NB4 (cell line): ENCODE results near the gene ATP1B2.

Experiments used
- DNase-seq: peaks from one replicate; pipeline ENCODE4 v3.0.0; 2010; ENCODE audit warnings: low read depth
- H3K4me3 ChIP-seq: one replicate; pipeline ENCODE4 v1.5.1; 2011; ENCODE audit warnings: mild to moderate bottlenecking, low read depth, low read length, moderate library complexity
- CTCF ChIP-seq: IDR thresholded peaks from one replicate; pipeline ENCODE4 v1.5.1; 2012; ENCODE audit warnings: low read depth, low read length
- MYC ChIP-seq: IDR thresholded peaks from 2 replicates; pipeline ENCODE4 v1.6.1; 2011; ENCODE audit warnings: low read depth, low read length
- POLR2A ChIP-seq: IDR thresholded peaks from 2 replicates; pipeline ENCODE4 v1.6.1; 2011; ENCODE audit warnings: mild to moderate bottlenecking; ENCODE audit not compliant: insufficient read length; ENCODE audit errors: extremely low read depth
- TF ChIP-seq, protein P1 (sequence below): IDR thresholded peaks from 2 replicates; pipeline ENCODE4 v1.6.1; 2011; ENCODE audit warnings: low read depth, low read length

The ATP1B2 gene

GRCh38 chr17:7677388-7678067 is 26.8 kb downstream of the ATP1B2 start:
- no peak for TF ChIP-seq MYC
- TF ChIP-seq CTCF = no peak
- TF ChIP-seq, protein P1, sequence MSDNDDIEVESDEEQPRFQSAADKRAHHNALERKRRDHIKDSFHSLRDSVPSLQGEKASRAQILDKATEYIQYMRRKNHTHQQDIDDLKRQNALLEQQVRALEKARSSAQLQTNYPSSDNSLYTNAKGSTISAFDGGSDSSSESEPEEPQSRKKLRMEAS = no peak
- TF ChIP-seq POLR2A = no peak
- no peak overlapping the region for H3K4me3 ChIP-seq
- DNase-seq = no peak

DNA sequence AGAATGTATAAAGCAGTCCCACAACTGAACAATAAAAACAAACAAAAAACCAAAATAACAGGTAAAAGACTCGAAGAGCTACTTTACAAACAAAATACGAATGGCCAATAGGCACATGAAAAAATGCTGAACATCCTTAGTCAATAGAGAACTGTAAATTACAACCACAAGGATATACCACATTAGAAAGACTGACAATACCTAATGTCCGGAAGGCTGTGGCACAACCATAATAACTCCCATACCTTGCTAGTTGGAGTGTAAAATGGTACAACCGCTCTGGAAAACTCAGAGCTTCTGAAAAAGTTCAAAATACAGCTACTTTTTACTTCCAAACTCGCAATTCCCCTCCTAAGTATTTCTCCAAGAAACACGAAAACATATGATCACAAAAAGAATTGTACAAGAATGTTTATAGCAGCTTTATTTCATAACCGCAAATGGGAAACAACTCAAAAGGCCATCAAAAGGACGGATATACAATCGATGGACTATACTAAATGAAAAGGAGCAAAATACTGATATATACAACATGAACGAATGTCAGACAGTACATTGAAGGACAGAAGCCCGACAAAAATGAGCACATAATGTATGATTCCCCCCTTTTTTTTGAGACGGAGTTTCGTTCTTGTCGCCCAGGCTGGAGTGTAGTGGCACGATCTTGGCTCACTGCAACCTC is 34.3 kb downstream of the ATP1B2 start:
- DNase-seq = no peak
- peak overlapping the region; percentile 99 for H3K4me3 ChIP-seq
- no peak for TF ChIP-seq CTCF
- TF ChIP-seq, protein P1 = no peak
- TF ChIP-seq POLR2A = no peak
- TF ChIP-seq MYC = no peak

DNA sequence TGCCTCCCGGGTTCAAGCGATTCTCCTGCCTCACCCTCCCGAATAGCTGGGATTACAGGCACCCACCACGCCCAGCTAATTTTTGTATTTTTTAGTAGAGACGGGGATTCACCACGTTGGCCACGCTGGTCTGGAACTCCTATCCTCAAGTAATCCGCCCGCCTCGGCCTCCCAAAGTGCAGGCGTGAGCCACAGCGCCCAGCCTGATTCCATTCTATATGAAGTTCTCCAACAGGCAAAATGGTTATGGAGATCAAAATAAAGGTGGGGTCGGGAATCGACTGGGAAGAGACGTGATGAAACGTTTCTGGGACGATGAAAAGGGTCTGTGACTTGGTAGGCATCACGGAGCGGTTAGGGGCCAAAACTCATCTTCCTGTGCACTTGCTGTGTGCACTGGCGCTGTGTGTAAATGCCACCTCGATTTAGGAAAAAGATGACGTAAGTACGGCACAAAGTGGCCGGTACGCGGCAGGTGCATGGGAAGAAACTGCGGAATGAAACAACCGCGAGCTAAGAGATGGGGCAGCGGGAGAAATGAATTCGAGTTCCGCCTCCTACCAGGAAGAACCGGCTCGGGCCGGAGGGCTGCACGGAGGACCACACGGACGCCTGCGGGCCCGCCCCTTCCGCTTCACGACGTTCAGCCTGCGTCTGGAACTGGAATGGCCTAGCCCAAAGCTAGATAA is 35.0 kb downstream of the ATP1B2 start:
- TF ChIP-seq CTCF (no peak), POLR2A (peak; percentile 41), MYC (peak; percentile 66)
- TF ChIP-seq, protein P1 = peak; percentile 56; the same call in 1 of the 2 replicates
- DNase-seq = peak; percentile 91
- H3K4me3 ChIP-seq = peak overlapping the region; percentile 99

GRCh38 chr17:7686222-7687071 is 35.7 kb downstream of the ATP1B2 start:
- peak overlapping the region; percentile 99 for H3K4me3 ChIP-seq
- peak; percentile 84 for DNase-seq
- TF ChIP-seq, protein P1 = peak; percentile 16; the same call in 1 of the 2 replicates
- TF ChIP-seq CTCF = no peak
- peak; percentile 82 for TF ChIP-seq POLR2A
- peak; percentile 34; the same call in 1 of the 2 replicates for TF ChIP-seq MYC
